ENCODE data around the gene THSD4. TPM values are rescaled to one million over a fixed set of nuclear protein-coding genes. Genes with fewer than 3 reads are reported as not detected.
"Not testable (repeated sequence)": the region's sequence is repeated elsewhere in the genome, so short reads cannot be mapped to it uniquely, and the experiment has no call there.

Gene THSD4
- total and polyA plus RNA-seq, 2 experiments from 2014 or later: 5.1 to 25.5 TPM

DNA sequence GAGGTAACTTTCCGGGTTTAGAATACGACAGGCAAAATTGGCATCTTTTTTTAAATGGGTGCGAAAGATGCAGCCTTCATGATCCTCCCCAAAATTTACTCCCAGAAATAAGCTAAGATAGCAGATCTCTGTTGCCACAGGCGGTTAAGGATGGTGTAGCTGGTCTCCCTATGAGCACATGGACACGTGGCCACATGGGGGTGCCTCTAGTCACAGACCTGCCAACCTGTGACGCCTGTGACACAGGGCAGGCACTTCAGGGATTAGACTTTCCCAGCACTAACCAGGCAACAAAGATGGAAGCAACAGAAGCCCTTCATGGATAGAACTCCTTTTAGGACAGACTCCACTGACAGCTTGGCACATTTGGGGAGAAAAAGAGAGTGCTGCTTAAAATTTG is 320.3 kb downstream of the THSD4 start:
- Histone ChIP-seq H3K27ac (no peak overlapping the region), H3K27me3 (no peaks in the 10 kb centered on the region), H3K4me3 (no peak overlapping the region), H3K4me1 (ENCODE audit: low read depth) (no peaks in the 10 kb centered on the region), H3K36me3 (no peaks in the 10 kb centered on the region), H3K9me3 (ENCODE audit: low read depth) (no peaks in the 10 kb centered on the region)
- no peak for DNase-seq (ENCODE audit: low read depth in 1 of 2, low spot score in 1 of 2)
- TF ChIP-seq, protein P1, sequence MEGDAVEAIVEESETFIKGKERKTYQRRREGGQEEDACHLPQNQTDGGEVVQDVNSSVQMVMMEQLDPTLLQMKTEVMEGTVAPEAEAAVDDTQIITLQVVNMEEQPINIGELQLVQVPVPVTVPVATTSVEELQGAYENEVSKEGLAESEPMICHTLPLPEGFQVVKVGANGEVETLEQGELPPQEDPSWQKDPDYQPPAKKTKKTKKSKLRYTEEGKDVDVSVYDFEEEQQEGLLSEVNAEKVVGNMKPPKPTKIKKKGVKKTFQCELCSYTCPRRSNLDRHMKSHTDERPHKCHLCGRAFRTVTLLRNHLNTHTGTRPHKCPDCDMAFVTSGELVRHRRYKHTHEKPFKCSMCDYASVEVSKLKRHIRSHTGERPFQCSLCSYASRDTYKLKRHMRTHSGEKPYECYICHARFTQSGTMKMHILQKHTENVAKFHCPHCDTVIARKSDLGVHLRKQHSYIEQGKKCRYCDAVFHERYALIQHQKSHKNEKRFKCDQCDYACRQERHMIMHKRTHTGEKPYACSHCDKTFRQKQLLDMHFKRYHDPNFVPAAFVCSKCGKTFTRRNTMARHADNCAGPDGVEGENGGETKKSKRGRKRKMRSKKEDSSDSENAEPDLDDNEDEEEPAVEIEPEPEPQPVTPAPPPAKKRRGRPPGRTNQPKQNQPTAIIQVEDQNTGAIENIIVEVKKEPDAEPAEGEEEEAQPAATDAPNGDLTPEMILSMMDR (IDR thresholded peaks at IDR 0.05; ENCODE audit: low read depth, low read length): no peak

- H3K4me3 ChIP-seq: no peak overlapping the region
- no peaks in the 10 kb centered on the region for H3K36me3 ChIP-seq
- H3K9me3 ChIP-seq (ENCODE audit: low read depth): no peaks in the 10 kb centered on the region
- TF ChIP-seq, protein P1 (IDR thresholded peaks at IDR 0.05; ENCODE audit: low read depth, low read length): no peak
- H3K27ac ChIP-seq: no peak overlapping the region
- no peak for DNase-seq (ENCODE audit: low read depth in 1 of 2, low spot score in 1 of 2)
- H3K4me1 ChIP-seq (ENCODE audit: low read depth): no peaks in the 10 kb centered on the region
- no peaks in the 10 kb centered on the region for H3K27me3 ChIP-seq
Measured at GRCh38 chr15:71436854-71437253, 321.6 kb downstream of the THSD4 start.

DNA sequence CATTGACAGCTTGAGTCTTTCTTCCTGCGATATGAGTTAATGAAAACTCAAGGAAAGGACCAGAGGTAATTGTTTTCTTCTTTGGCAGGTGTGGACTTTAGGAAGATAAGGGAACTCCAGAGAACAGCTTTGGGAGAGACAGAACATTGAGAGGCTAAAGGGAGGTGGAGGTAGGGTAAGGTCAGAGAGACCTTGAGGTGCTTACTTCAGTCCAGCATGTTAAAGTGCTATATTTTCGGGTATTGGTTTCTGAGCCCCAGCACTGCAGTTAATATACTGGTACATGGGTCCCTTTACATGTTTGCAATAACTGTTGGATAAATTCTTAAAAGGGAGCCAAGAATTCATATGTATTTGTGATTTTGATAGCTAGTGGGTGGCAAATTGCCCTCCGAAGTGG is 322.1 kb downstream of the THSD4 start:
- no peak for DNase-seq (ENCODE audit: low read depth in 1 of 2, low spot score in 1 of 2)

GRCh38 chr15:71437919-71438318 is 322.6 kb downstream of the THSD4 start:
- Histone ChIP-seq H3K36me3 (no peaks in the 10 kb centered on the region), H3K9me3 (ENCODE audit: low read depth) (no peaks in the 10 kb centered on the region), H3K27ac (no peak overlapping the region), H3K4me3 (no peak overlapping the region), H3K4me1 (ENCODE audit: low read depth) (no peaks in the 10 kb centered on the region), H3K27me3 (no peaks in the 10 kb centered on the region)
- TF ChIP-seq, protein P1 (IDR thresholded peaks at IDR 0.05; ENCODE audit: low read depth, low read length): no peak
- no peak for DNase-seq (ENCODE audit: low read depth in 1 of 2, low spot score in 1 of 2)

More for the DNA sequence above, 322.1 kb downstream of the THSD4 start:
- Histone ChIP-seq H3K27ac (no peak overlapping the region), H3K36me3 (no peaks in the 10 kb centered on the region), H3K9me3 (ENCODE audit: low read depth) (no peaks in the 10 kb centered on the region), H3K4me1 (ENCODE audit: low read depth) (no peaks in the 10 kb centered on the region), H3K4me3 (no peak overlapping the region), H3K27me3 (no peaks in the 10 kb centered on the region)
- TF ChIP-seq, protein P1 (IDR thresholded peaks at IDR 0.05; ENCODE audit: low read depth, low read length): no peak

DNA sequence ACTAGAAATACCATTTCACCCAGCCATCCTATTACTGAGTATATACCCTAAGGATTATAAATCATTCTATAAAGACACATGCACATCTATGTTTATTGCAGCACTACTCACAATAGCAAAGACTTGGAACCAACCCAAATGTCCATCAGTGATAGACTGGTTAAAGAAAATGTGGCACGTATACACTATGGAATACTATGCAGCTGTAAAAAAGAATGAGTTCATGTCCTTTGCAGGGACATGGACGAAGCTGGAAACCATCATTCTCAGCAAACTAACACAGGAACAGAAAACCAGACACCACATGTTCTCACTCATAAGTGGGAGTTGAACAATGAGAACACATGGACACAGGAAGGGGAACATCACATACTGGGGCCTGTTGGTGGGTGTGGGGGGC is 324.2 kb downstream of the THSD4 start:
- DNase-seq (ENCODE audit: low read depth in 1 of 2, low spot score in 1 of 2); H3K36me3 ChIP-seq; H3K4me1 ChIP-seq (ENCODE audit: low read depth); H3K27me3 ChIP-seq; H3K4me3 ChIP-seq; H3K9me3 ChIP-seq (ENCODE audit: low read depth); H3K27ac ChIP-seq: not testable (repeated sequence)

- Histone ChIP-seq H3K36me3 (no peaks in the 10 kb centered on the region), H3K4me1 (ENCODE audit: low read depth) (no peaks in the 10 kb centered on the region), H3K27me3 (no peaks in the 10 kb centered on the region), H3K27ac (no peak overlapping the region), H3K9me3 (ENCODE audit: low read depth) (no peaks in the 10 kb centered on the region), H3K4me3 (no peak overlapping the region)
- TF ChIP-seq, protein P1 (IDR thresholded peaks at IDR 0.05; ENCODE audit: low read depth, low read length): peak; percentile 40
- peak; percentile 50 to 82 for DNase-seq (ENCODE audit: low read depth in 1 of 2, low spot score in 1 of 2)
Measured at GRCh38 chr15:71440489-71441110, 325.3 kb downstream of the THSD4 start.

Data from cardiac muscle cell (in vitro differentiated cells and primary cell).